Activated naive CD4-positive, alpha-beta T cell treated with anti-CD3 and anti-CD28 coated beads, Interleukin-2, amount 50 U/mL, for 72 hours (primary cell): ENCODE results near the gene BRINP2. TPM values are rescaled to one million over a fixed set of nuclear protein-coding genes. Genes with fewer than 3 reads are reported as not detected.

Experiments used
- ATAC-seq, 2 donors: fragments of 150-1000 bp; cut with Tn5 transposase; 2 replicates each; pipeline ENCODE4 v1.10.0; 2021; ENCODE audit warnings: mild to moderate bottlenecking in 2 of 2, moderate library complexity in 2 of 2
- DNase-seq, 2 donors: peaks; one replicate each; pipeline ENCODE4 v3.0.0; 2021 to 2022; ENCODE audit warnings: low spot score in 2 of 2
- H3K27ac Mint-ChIP-seq, 2 donors: one replicate each; pipeline ENCODE4 v1.8.0; 2022; ENCODE audit warnings: mild to moderate bottlenecking in 2 of 2, mixed read lengths in 2 of 2
- H3K36me3 Mint-ChIP-seq, 2 donors: one replicate each; pipeline ENCODE4 v1.8.0; 2022; ENCODE audit warnings: mixed read lengths in 2 of 2
- H3K9me3 Mint-ChIP-seq, 2 donors: one replicate each; pipeline ENCODE4 v1.8.0; 2022; ENCODE audit warnings: mixed read lengths in 2 of 2
- total RNA-seq, 2 donors: library from RNA; stranded (reverse); gene quantifications; one replicate each; pipeline ENCODE4 v1.2.3, GENCODE V29; 2022

BRINP2 gene, protein sequence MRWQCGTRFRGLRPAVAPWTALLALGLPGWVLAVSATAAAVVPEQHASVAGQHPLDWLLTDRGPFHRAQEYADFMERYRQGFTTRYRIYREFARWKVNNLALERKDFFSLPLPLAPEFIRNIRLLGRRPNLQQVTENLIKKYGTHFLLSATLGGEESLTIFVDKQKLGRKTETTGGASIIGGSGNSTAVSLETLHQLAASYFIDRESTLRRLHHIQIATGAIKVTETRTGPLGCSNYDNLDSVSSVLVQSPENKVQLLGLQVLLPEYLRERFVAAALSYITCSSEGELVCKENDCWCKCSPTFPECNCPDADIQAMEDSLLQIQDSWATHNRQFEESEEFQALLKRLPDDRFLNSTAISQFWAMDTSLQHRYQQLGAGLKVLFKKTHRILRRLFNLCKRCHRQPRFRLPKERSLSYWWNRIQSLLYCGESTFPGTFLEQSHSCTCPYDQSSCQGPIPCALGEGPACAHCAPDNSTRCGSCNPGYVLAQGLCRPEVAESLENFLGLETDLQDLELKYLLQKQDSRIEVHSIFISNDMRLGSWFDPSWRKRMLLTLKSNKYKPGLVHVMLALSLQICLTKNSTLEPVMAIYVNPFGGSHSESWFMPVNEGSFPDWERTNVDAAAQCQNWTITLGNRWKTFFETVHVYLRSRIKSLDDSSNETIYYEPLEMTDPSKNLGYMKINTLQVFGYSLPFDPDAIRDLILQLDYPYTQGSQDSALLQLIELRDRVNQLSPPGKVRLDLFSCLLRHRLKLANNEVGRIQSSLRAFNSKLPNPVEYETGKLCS
- total RNA-seq = not detected

- H3K9me3 Mint-ChIP-seq = peaks cover 0 to 4% of the 10 kb centered on the region in 2 donors
- peaks cover 0 to 6% of the 10 kb centered on the region in 2 donors for H3K36me3 Mint-ChIP-seq
- H3K27ac Mint-ChIP-seq = no peak within 1 kb of the TSS
- DNase-seq (no peak), ATAC-seq (peak in 1 of 2 donors; percentile 60)
These were observed at the start of gene BRINP2 for GRCh38 chr1:177170756-177171535. Gene BRINP2 (plus strand): TSS chr1:177170958. CDS start chr1:177229877, 58,919 bp downstream.

GRCh38 chr1:177122461-177123251 lies 48.1 kb upstream of the BRINP2 start:
- no peak for DNase-seq
- Mint-ChIP-seq H3K36me3 (peaks cover 0 to 6% of the 10 kb centered on the region in 2 donors), H3K27ac (no peak overlapping the region), H3K9me3 (peaks cover 9% of the 10 kb centered on the region in 2 donors)
- no peak for ATAC-seq

- H3K27ac Mint-ChIP-seq = no peak overlapping the region
- peaks cover 6 to 15% of the 10 kb centered on the region in 2 donors for H3K9me3 Mint-ChIP-seq
- H3K36me3 Mint-ChIP-seq = peaks cover 0 to 12% of the 10 kb centered on the region in 2 donors
- DNase-seq = no peak
- ATAC-seq = no peak
These were observed 46.0 kb upstream of the BRINP2 start for GRCh38 chr1:177124577-177125278.

DNA sequence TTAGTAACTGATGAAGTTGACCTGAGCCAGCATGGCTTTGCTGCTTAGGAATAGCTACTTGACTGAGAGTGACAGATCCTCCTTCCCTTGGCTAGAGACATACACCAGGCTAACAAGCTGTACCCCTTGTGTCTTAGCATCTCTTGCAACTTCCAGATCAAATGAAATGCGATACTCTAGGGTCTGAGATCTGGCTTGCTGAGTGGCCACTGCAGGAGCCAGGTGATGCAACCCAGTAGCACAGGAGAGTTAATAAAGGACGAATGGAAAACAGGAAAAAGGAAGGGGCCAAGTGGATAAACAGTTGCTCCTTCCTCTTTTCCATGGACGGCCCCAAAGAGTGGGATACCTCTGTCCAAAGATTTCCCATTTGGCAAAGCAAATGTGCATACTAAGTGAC lies 44.5 kb upstream of the BRINP2 start:
- no peak for ATAC-seq
- peaks cover 0 to 12% of the 10 kb centered on the region in 2 donors for H3K36me3 Mint-ChIP-seq
- no peak overlapping the region for H3K27ac Mint-ChIP-seq
- DNase-seq = no peak
- peaks cover 0 to 15% of the 10 kb centered on the region in 2 donors for H3K9me3 Mint-ChIP-seq

DNA sequence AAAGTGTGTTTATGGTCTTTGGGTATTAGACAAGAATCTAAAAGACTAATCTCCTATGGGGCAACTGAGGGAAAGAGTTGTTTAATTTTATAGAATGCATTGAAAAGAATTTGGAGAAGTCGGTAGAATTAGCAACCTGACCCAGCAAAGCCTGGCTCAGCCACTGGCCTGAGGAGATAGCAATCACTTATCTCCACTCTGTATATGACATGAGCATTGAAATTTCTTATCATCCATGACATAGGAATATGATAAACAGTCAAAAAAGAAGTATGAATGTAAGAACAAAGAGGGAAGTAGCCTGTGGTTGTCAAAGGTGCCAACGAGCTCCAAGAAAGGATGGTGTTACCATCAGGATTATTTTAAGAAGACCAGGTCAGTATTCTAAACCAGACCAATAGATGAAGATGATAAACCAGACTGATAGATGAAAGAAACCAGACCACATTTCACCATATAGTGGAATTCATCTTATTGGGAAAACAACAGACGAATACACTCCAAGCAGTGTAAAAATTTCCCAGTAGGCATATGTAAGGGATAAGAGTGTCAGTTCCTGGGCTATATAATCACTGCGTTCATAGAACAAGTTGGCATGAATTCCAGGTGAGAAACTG lies 42.0 kb upstream of the BRINP2 start:
- no peak for DNase-seq
- Mint-ChIP-seq H3K9me3 (peaks cover 0 to 19% of the 10 kb centered on the region in 2 donors), H3K27ac (no peak overlapping the region)

DNA sequence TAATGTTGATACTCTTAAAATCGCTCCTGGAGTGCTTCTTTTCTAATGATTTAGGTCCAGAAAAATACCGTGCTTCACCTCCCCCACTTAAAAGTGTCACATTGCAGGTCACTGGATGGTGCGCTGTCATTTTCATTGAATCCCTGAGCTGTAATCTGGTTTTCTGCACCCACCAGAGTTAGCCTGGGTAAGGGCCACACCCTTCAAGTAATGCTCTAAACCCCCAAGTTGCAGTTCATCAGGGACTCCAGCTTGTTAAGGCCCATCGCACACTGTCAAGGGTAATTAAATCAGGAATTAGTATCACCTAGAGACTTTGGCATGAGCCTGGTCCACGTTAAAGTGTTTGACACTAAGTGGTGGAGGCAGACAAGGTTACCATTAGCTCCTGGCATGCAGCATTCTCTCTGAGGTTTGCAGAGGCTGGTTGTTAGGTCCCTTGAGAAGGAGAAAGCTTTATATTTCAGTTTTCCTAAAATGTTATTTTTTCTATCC lies 40.3 kb upstream of the BRINP2 start:
- ATAC-seq = no peak
- H3K36me3 Mint-ChIP-seq = peaks cover 0 to 6% of the 10 kb centered on the region in 2 donors
- DNase-seq = no peak
- H3K9me3 Mint-ChIP-seq = peaks cover 0 to 19% of the 10 kb centered on the region in 2 donors
- H3K27ac Mint-ChIP-seq = no peak overlapping the region

More for the DNA sequence above, 42.0 kb upstream of the BRINP2 start:
- peaks cover 0 to 6% of the 10 kb centered on the region in 2 donors for H3K36me3 Mint-ChIP-seq
- ATAC-seq = no peak

DNA sequence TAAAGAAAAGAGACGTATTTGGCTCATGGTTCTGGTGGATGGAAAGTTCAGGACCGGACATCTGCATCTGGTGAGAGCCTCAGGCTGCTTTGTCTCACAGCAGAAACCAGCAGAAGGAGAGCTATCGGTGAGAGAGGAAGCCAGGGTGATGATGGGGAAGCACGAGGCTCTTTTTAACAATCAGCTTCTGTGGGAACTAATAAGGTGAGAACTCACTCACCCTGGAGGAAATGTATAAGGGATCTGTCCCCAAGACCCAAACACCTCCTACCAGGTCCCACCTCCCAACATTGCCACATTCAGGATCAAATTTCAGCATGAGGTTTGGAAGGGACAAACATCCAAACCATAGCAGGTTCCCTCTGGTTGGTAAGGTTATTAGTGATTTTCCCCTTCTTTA lies 39.0 kb upstream of the BRINP2 start:
- ATAC-seq (no peak), DNase-seq (no peak)
- no peak overlapping the region for H3K27ac Mint-ChIP-seq
- peaks cover 0 to 6% of the 10 kb centered on the region in 2 donors for H3K36me3 Mint-ChIP-seq
- peaks cover 0 to 15% of the 10 kb centered on the region in 2 donors for H3K9me3 Mint-ChIP-seq

DNA sequence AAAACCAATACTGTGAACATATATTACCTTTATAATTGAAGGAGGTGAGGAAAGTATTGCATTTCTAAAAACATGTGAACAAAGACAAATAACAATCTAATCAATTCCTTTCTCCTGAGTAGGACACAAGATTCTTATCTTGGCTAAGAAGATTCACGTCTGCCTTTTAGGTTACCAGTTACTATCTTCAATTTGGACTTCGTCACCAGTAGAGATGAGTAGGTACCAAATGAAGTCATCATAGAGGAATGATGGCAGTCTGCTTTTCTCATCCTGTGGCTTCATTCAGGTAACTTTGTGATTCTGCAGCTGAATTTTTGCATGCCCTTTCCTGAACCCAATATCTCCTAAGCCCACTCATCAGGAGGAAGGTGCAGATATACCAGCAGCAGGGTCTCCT lies 38.6 kb upstream of the BRINP2 start:
- peaks cover 0 to 18% of the 10 kb centered on the region in 2 donors for H3K9me3 Mint-ChIP-seq
- H3K27ac Mint-ChIP-seq = no peak overlapping the region
- no peak for DNase-seq
- no peak for ATAC-seq
- peaks cover 0 to 6% of the 10 kb centered on the region in 2 donors for H3K36me3 Mint-ChIP-seq

- Mint-ChIP-seq H3K36me3 (peaks cover 0 to 7% of the 10 kb centered on the region in 2 donors), H3K9me3 (peaks cover 5 to 20% of the 10 kb centered on the region in 2 donors), H3K27ac (no peak overlapping the region)
- DNase-seq (no peak), ATAC-seq (no peak)
These were observed 36.7 kb upstream of the BRINP2 start for GRCh38 chr1:177133977-177134538.

DNA sequence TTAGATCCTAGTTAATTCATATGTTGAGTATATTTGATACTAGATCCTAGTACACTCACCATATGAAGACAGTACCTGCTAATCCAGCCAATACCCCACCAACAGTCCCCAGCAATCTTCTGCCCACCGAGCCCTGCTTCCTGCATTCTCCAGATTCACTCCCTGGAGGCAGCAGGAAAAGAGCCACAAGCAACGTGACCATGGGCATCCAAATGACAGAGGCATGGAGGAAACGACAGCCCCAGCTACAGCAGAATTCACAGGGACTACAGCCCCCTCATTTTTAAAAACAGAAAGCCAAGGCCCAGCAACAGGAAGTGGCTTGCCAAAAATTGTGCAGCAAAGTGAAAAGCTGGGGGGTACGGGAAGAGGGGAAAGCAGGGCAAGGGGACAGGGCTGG lies 35.5 kb upstream of the BRINP2 start:
- DNase-seq = no peak
- H3K27ac Mint-ChIP-seq = no peak overlapping the region
- peaks cover 5 to 17% of the 10 kb centered on the region in 2 donors for H3K9me3 Mint-ChIP-seq
- ATAC-seq = no peak
- H3K36me3 Mint-ChIP-seq = peaks cover 0 to 6% of the 10 kb centered on the region in 2 donors

- DNase-seq = no peak
- H3K27ac Mint-ChIP-seq = no peak overlapping the region
- H3K9me3 Mint-ChIP-seq = peaks cover 5 to 13% of the 10 kb centered on the region in 2 donors
These were observed 32.9 kb upstream of the BRINP2 start for GRCh38 chr1:177137814-177138213.

DNA sequence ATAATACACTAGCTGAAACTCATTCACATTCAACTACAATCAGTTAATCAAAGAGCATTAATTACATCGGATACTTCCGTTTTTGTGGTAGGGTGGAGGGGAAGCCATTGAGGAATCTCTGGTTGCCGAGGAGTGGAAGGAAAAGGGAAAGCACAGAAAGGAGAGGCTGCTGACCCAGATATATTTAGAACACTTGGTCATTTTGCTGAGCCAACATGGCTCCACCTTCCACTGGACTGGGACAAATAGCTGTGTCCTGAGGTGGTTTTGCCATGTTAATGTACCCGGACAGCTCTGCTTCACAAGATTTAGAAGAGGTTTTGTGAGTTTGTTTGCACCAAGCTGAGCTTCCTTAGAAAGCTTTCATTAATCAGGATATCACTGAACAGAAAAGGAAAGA lies 32.4 kb upstream of the BRINP2 start:
- ATAC-seq (no peak), DNase-seq (no peak)
- Mint-ChIP-seq H3K9me3 (peaks cover 5 to 13% of the 10 kb centered on the region in 2 donors), H3K36me3 (peaks cover 0 to 6% of the 10 kb centered on the region in 2 donors), H3K27ac (no peak overlapping the region)

More at GRCh38 chr1:177137814-177138213, 32.9 kb upstream of the BRINP2 start:
- no peak for ATAC-seq
- peaks cover 0 to 6% of the 10 kb centered on the region in 2 donors for H3K36me3 Mint-ChIP-seq

GRCh38 chr1:177142010-177142409 lies 28.7 kb upstream of the BRINP2 start:
- ATAC-seq (no peak), DNase-seq (no peak)
- Mint-ChIP-seq H3K9me3 (peaks cover 5 to 6% of the 10 kb centered on the region in 2 donors), H3K36me3 (peaks cover 0 to 6% of the 10 kb centered on the region in 2 donors), H3K27ac (no peak overlapping the region)

GRCh38 chr1:177142791-177143271 lies 27.9 kb upstream of the BRINP2 start:
- Mint-ChIP-seq H3K9me3 (peaks cover 5 to 8% of the 10 kb centered on the region in 2 donors), H3K36me3 (peaks cover 0 to 6% of the 10 kb centered on the region in 2 donors), H3K27ac (no peak overlapping the region)
- DNase-seq (no peak), ATAC-seq (no peak)
